Kidney glomerular epithelial cell (primary cell): ENCODE data around the gene POLR1G.
"Not testable (repeated sequence)": the region's sequence is repeated elsewhere in the genome, so short reads cannot be mapped to it uniquely, and the experiment has no call there.

Experiments
- DNase-seq: peaks from one replicate; lab custom pipeline; 2025; lab: John Stamatoyannopoulos, UW

Gene POLR1G

GRCh38 chr19:45395821-45396617 lies 10.4 kb upstream of the POLR1G start:
- DNase-seq, result no peak

- no peak for DNase-seq
These were observed 6.3 kb upstream of the POLR1G start for GRCh38 chr19:45400192-45400591.

- DNase-seq, result no peak
These were observed 4.6 kb upstream of the POLR1G start for GRCh38 chr19:45401815-45402214.

- DNase-seq, result no peak
These were observed 4.0 kb upstream of the POLR1G start for GRCh38 chr19:45402298-45403061.

- no peak for DNase-seq
These were observed 3.2 kb upstream of the POLR1G start for GRCh38 chr19:45403272-45403671.

GRCh38 chr19:45403781-45404556 lies 2.5 kb upstream of the POLR1G start:
- peak; percentile 48 for DNase-seq

- DNase-seq, result peak; percentile 86
These were observed 1.6 kb upstream of the POLR1G start, which contains the start of gene PPP1R13L for GRCh38 chr19:45404557-45405434. PPP1R13L (minus strand) TSS chr19:45405069; CDS start chr19:45398318, 6,751 bp downstream.

- peak; percentile 93 for DNase-seq
These were observed 814 bp upstream of the POLR1G start for GRCh38 chr19:45405435-45406225.

- DNase-seq, result no peak
These were observed 589 bp downstream of the POLR1G start for GRCh38 chr19:45407091-45407375.

- DNase-seq, result not testable (repeated sequence)
These were observed 1.1 kb downstream of the POLR1G start for GRCh38 chr19:45407585-45407984.

- no peak for DNase-seq
These were observed 1.7 kb downstream of the POLR1G start for GRCh38 chr19:45408121-45408520.

GRCh38 chr19:45408830-45409556 lies 2.5 kb downstream of the POLR1G start:
- no peak for DNase-seq

- no peak for DNase-seq
These were observed 3.1 kb downstream of the POLR1G start for GRCh38 chr19:45409557-45409920.

GRCh38 chr19:45410330-45410729 lies 3.9 kb downstream of the POLR1G start:
- DNase-seq, result not testable (repeated sequence)

GRCh38 chr19:45413497-45413896 lies 7.1 kb downstream of the POLR1G start:
- no peak for DNase-seq

GRCh38 chr19:45414468-45414867 lies 8.0 kb downstream of the POLR1G start:
- DNase-seq, result no peak

GRCh38 chr19:45417151-45417550 lies 10.7 kb downstream of the POLR1G start:
- DNase-seq, result no peak

GRCh38 chr19:45418802-45419201 lies 12.4 kb downstream of the POLR1G start:
- no peak for DNase-seq

- DNase-seq, result no peak
These were observed 13.0 kb downstream of the POLR1G start for GRCh38 chr19:45419396-45419795.

- DNase-seq, result no peak
These were observed 13.5 kb downstream of the POLR1G start for GRCh38 chr19:45419895-45420294.
